ENCODE measurements around the gene PRKD1. TPM values are rescaled to one million over a fixed set of nuclear protein-coding genes. Genes with fewer than 3 reads are reported as not detected.

PRKD1 gene
- 2.5 TPM for total RNA-seq
- 5.6 TPM for polyA plus RNA-seq
- long read RNA-seq, donor 1: 0 reads
- long read RNA-seq, donor 2: 0 reads
- long read RNA-seq, donor 3: 0 reads
- long read RNA-seq, donor 4: 0 reads
- long read RNA-seq, donor 5: 0 reads
- long read RNA-seq, donor 6: 0 reads
- long read RNA-seq, donor 7: 0 reads
- long read RNA-seq, donor 8: 0 reads
- long read RNA-seq, donor 9: 0 reads
- long read RNA-seq, donor 10: 0 reads

- Histone ChIP-seq H3K27ac (ENCODE audit: low read depth in 1 of 2, low read length in 1 of 2) (no peak within 1 kb of the TSS), H3K27me3 (ENCODE audit: control insufficient read depth in 2 of 2, insufficient read depth in 1 of 2, low read length in 1 of 2) (peaks cover 30% of the 10 kb centered on the region in 2 donors), H3K4me3 (ENCODE audit: low read length in 2 of 2) (peak within 1 kb of the TSS; percentile 18 to 41), H3K36me3 (ENCODE audit: control insufficient read depth in 2 of 2, insufficient read depth in 2 of 2, low read length in 1 of 2) (no peaks in the 10 kb centered on the region), H3K9me3 (ENCODE audit: control insufficient read depth in 2 of 2, insufficient read depth in 1 of 2, low read length in 1 of 2) (no peaks in the 10 kb centered on the region), H3K4me1 (ENCODE audit: control insufficient read depth in 2 of 2, insufficient read depth in 2 of 2, low read length in 2 of 2) (no peaks in the 10 kb centered on the region)
- no peak for DNase-seq (ENCODE audit: low read depth in 6 of 9, low spot score in 9 of 9)
- WGBS: 1% methylated on average over 89 of the region's 91 CpGs
Measured at GRCh38 chr14:29927376-29928116, at the start of gene PRKD1. PRKD1 (minus strand) TSS chr14:29927847.

GRCh38 chr14:29971101-29971500, 43.5 kb upstream of the PRKD1 start:
- Histone ChIP-seq H3K9me3 (ENCODE audit: control insufficient read depth in 2 of 2, insufficient read depth in 1 of 2, low read length in 1 of 2) (peaks cover 0 to 3% of the 10 kb centered on the region in 2 donors), H3K36me3 (ENCODE audit: control insufficient read depth in 2 of 2, insufficient read depth in 2 of 2, low read length in 1 of 2) (no peaks in the 10 kb centered on the region), H3K4me3 (ENCODE audit: low read length in 2 of 2) (no peak overlapping the region), H3K4me1 (ENCODE audit: control insufficient read depth in 2 of 2, insufficient read depth in 2 of 2, low read length in 2 of 2) (no peaks in the 10 kb centered on the region), H3K27ac (ENCODE audit: low read depth in 1 of 2, low read length in 1 of 2) (no peak overlapping the region), H3K27me3 (ENCODE audit: control insufficient read depth in 2 of 2, insufficient read depth in 1 of 2, low read length in 1 of 2) (no peaks in the 10 kb centered on the region)
- 97% methylated on average over 15 of the region's 15 CpGs for WGBS
- no peak for DNase-seq (ENCODE audit: low read depth in 6 of 9, low spot score in 9 of 9)

GRCh38 chr14:29955087-29955486, 27.4 kb upstream of the PRKD1 start:
- 94% methylated on average over 3 of the region's 3 CpGs for WGBS

GRCh38 chr14:29953501-29953900, 25.9 kb upstream of the PRKD1 start:
- H3K27me3 ChIP-seq (ENCODE audit: control insufficient read depth in 2 of 2, insufficient read depth in 1 of 2, low read length in 1 of 2): no peaks in the 10 kb centered on the region
- H3K9me3 ChIP-seq (ENCODE audit: control insufficient read depth in 2 of 2, insufficient read depth in 1 of 2, low read length in 1 of 2): no peaks in the 10 kb centered on the region
- no peaks in the 10 kb centered on the region for H3K36me3 ChIP-seq (ENCODE audit: control insufficient read depth in 2 of 2, insufficient read depth in 2 of 2, low read length in 1 of 2)
- no peak overlapping the region for H3K27ac ChIP-seq (ENCODE audit: low read depth in 1 of 2, low read length in 1 of 2)
- no peak for DNase-seq (ENCODE audit: low read depth in 6 of 9, low spot score in 9 of 9)
- no peaks in the 10 kb centered on the region for H3K4me1 ChIP-seq (ENCODE audit: control insufficient read depth in 2 of 2, insufficient read depth in 2 of 2, low read length in 2 of 2)
- WGBS: 90% methylated on average over 6 of the region's 6 CpGs
- no peak overlapping the region for H3K4me3 ChIP-seq (ENCODE audit: low read length in 2 of 2)

More at GRCh38 chr14:29955087-29955486, 27.4 kb upstream of the PRKD1 start:
- DNase-seq (ENCODE audit: low read depth in 6 of 9, low spot score in 9 of 9): no peak
- Histone ChIP-seq H3K4me1 (ENCODE audit: control insufficient read depth in 2 of 2, insufficient read depth in 2 of 2, low read length in 2 of 2) (no peaks in the 10 kb centered on the region), H3K36me3 (ENCODE audit: control insufficient read depth in 2 of 2, insufficient read depth in 2 of 2, low read length in 1 of 2) (no peaks in the 10 kb centered on the region), H3K4me3 (ENCODE audit: low read length in 2 of 2) (no peak overlapping the region), H3K27me3 (ENCODE audit: control insufficient read depth in 2 of 2, insufficient read depth in 1 of 2, low read length in 1 of 2) (no peaks in the 10 kb centered on the region), H3K9me3 (ENCODE audit: control insufficient read depth in 2 of 2, insufficient read depth in 1 of 2, low read length in 1 of 2) (no peaks in the 10 kb centered on the region), H3K27ac (ENCODE audit: low read depth in 1 of 2, low read length in 1 of 2) (no peak overlapping the region)

GRCh38 chr14:29944091-29944490, 16.4 kb upstream of the PRKD1 start:
- Histone ChIP-seq H3K27ac (ENCODE audit: low read depth in 1 of 2, low read length in 1 of 2) (no peak overlapping the region), H3K36me3 (ENCODE audit: control insufficient read depth in 2 of 2, insufficient read depth in 2 of 2, low read length in 1 of 2) (no peaks in the 10 kb centered on the region), H3K4me3 (ENCODE audit: low read length in 2 of 2) (no peak overlapping the region), H3K9me3 (ENCODE audit: control insufficient read depth in 2 of 2, insufficient read depth in 1 of 2, low read length in 1 of 2) (no peaks in the 10 kb centered on the region), H3K27me3 (ENCODE audit: control insufficient read depth in 2 of 2, insufficient read depth in 1 of 2, low read length in 1 of 2) (no peaks in the 10 kb centered on the region), H3K4me1 (ENCODE audit: control insufficient read depth in 2 of 2, insufficient read depth in 2 of 2, low read length in 2 of 2) (no peaks in the 10 kb centered on the region)
- no peak for DNase-seq (ENCODE audit: low read depth in 6 of 9, low spot score in 9 of 9)

- Histone ChIP-seq H3K4me3 (ENCODE audit: low read length in 2 of 2) (no peak overlapping the region), H3K36me3 (ENCODE audit: control insufficient read depth in 2 of 2, insufficient read depth in 2 of 2, low read length in 1 of 2) (no peaks in the 10 kb centered on the region), H3K27me3 (ENCODE audit: control insufficient read depth in 2 of 2, insufficient read depth in 1 of 2, low read length in 1 of 2) (no peaks in the 10 kb centered on the region), H3K9me3 (ENCODE audit: control insufficient read depth in 2 of 2, insufficient read depth in 1 of 2, low read length in 1 of 2) (no peaks in the 10 kb centered on the region), H3K4me1 (ENCODE audit: control insufficient read depth in 2 of 2, insufficient read depth in 2 of 2, low read length in 2 of 2) (no peaks in the 10 kb centered on the region), H3K27ac (ENCODE audit: low read depth in 1 of 2, low read length in 1 of 2) (no peak overlapping the region)
- DNase-seq (ENCODE audit: low read depth in 6 of 9, low spot score in 9 of 9): no peak
- 49% methylated on average over 2 of the region's 2 CpGs for WGBS
Measured at GRCh38 chr14:29941401-29941800, 13.8 kb upstream of the PRKD1 start.

- H3K27ac ChIP-seq (ENCODE audit: low read depth in 1 of 2, low read length in 1 of 2): no peak overlapping the region
- 85% methylated on average over 3 of the region's 3 CpGs for WGBS
- H3K27me3 ChIP-seq (ENCODE audit: control insufficient read depth in 2 of 2, insufficient read depth in 1 of 2, low read length in 1 of 2): no peaks in the 10 kb centered on the region
- H3K4me3 ChIP-seq (ENCODE audit: low read length in 2 of 2): no peak overlapping the region
- H3K4me1 ChIP-seq (ENCODE audit: control insufficient read depth in 2 of 2, insufficient read depth in 2 of 2, low read length in 2 of 2): no peaks in the 10 kb centered on the region
- no peak for DNase-seq (ENCODE audit: low read depth in 6 of 9, low spot score in 9 of 9)
- H3K36me3 ChIP-seq (ENCODE audit: control insufficient read depth in 2 of 2, insufficient read depth in 2 of 2, low read length in 1 of 2): no peaks in the 10 kb centered on the region
- no peaks in the 10 kb centered on the region for H3K9me3 ChIP-seq (ENCODE audit: control insufficient read depth in 2 of 2, insufficient read depth in 1 of 2, low read length in 1 of 2)
Measured at GRCh38 chr14:29940482-29940881, 12.8 kb upstream of the PRKD1 start.

- H3K4me1 ChIP-seq (ENCODE audit: control insufficient read depth in 2 of 2, insufficient read depth in 2 of 2, low read length in 2 of 2): no peaks in the 10 kb centered on the region
- no peak overlapping the region for H3K4me3 ChIP-seq (ENCODE audit: low read length in 2 of 2)
- 94% methylated on average over 2 of the region's 2 CpGs for WGBS
- DNase-seq (ENCODE audit: low read depth in 6 of 9, low spot score in 9 of 9): no peak
- no peak overlapping the region for H3K27ac ChIP-seq (ENCODE audit: low read depth in 1 of 2, low read length in 1 of 2)
- H3K27me3 ChIP-seq (ENCODE audit: control insufficient read depth in 2 of 2, insufficient read depth in 1 of 2, low read length in 1 of 2): no peaks in the 10 kb centered on the region
- H3K9me3 ChIP-seq (ENCODE audit: control insufficient read depth in 2 of 2, insufficient read depth in 1 of 2, low read length in 1 of 2): no peaks in the 10 kb centered on the region
- no peaks in the 10 kb centered on the region for H3K36me3 ChIP-seq (ENCODE audit: control insufficient read depth in 2 of 2, insufficient read depth in 2 of 2, low read length in 1 of 2)
Measured at GRCh38 chr14:29937116-29937515, 9.5 kb upstream of the PRKD1 start.

- H3K27me3 ChIP-seq (ENCODE audit: control insufficient read depth in 2 of 2, insufficient read depth in 1 of 2, low read length in 1 of 2): peaks cover 29 to 30% of the 10 kb centered on the region in 2 donors
- H3K36me3 ChIP-seq (ENCODE audit: control insufficient read depth in 2 of 2, insufficient read depth in 2 of 2, low read length in 1 of 2): no peaks in the 10 kb centered on the region
- no peaks in the 10 kb centered on the region for H3K4me1 ChIP-seq (ENCODE audit: control insufficient read depth in 2 of 2, insufficient read depth in 2 of 2, low read length in 2 of 2)
- no peak overlapping the region for H3K27ac ChIP-seq (ENCODE audit: low read depth in 1 of 2, low read length in 1 of 2)
- DNase-seq (ENCODE audit: low read depth in 6 of 9, low spot score in 9 of 9): no peak
- 76% methylated on average over 2 of the region's 2 CpGs for WGBS
- H3K9me3 ChIP-seq (ENCODE audit: control insufficient read depth in 2 of 2, insufficient read depth in 1 of 2, low read length in 1 of 2): no peaks in the 10 kb centered on the region
- H3K4me3 ChIP-seq (ENCODE audit: low read length in 2 of 2): no peak overlapping the region
Measured at GRCh38 chr14:29930283-29930682, 2.6 kb upstream of the PRKD1 start.
